A673 (cell line): ENCODE results near the gene PINLYP. TPM values are rescaled to one million over a fixed set of nuclear protein-coding genes. Genes with fewer than 3 reads are reported as not detected.

Source experiments
- BruUV-seq: library from RNA; stranded (reverse); fragments of 400-500 nt; replicated peaks from 2 replicates; lab custom pipeline; 2021; lab: Mats Ljungman, UMichigan
- CTCF ChIA-PET: fragments of 300-600 bp; sonication (Branson Sonifier 250); formaldehyde crosslinking; loops from one replicate; lab custom pipeline; 2022; ENCODE audit warnings: antibody characterized with exemption; lab: Charles Lee
- POLR2A ChIA-PET: fragments of 300-600 bp; sonication (Branson Sonifier 250); formaldehyde crosslinking; loops from one replicate; lab custom pipeline; 2022; ENCODE audit warnings: antibody characterized with exemption; ENCODE audit not compliant: low non-redundant PET; lab: Charles Lee
- DNase-seq: peaks from one replicate; pipeline ENCODE4 v3.0.0-alpha.2; 2015; ENCODE audit warnings: low spot score
- H3K27ac ChIP-seq: fragments of 200-600 bp; sonication (generic); 2 replicates; pipeline ENCODE4 v1.5.1; 2016; ENCODE audit warnings: mixed run types, low read depth, mild to moderate bottlenecking, mixed read lengths, antibody characterized with exemption, low read length; ENCODE audit not compliant: poor library complexity, severe bottlenecking
- H3K27me3 ChIP-seq: fragments of 200-600 bp; sonication (generic); replicated peaks from 2 replicates; pipeline ENCODE4 v1.6.1; 2017; ENCODE audit warnings: mixed run types, low read depth, mild to moderate bottlenecking, mixed read lengths, antibody characterized with exemption, low read length; ENCODE audit not compliant: insufficient read depth, poor library complexity
- H3K36me3 ChIP-seq: fragments of 200-600 bp; sonication (generic); 2 replicates; pipeline ENCODE4 v1.6.1; 2016; ENCODE audit warnings: mixed run types, mild to moderate bottlenecking, mixed read lengths, antibody characterized with exemption, low read length; ENCODE audit not compliant: insufficient read depth, poor library complexity, severe bottlenecking
- H3K4me1 ChIP-seq: fragments of 200-600 bp; sonication (generic); 2 replicates; pipeline ENCODE4 v1.6.1; 2017; ENCODE audit warnings: mixed run types, mild to moderate bottlenecking, mixed read lengths, antibody characterized with exemption, low read length; ENCODE audit not compliant: insufficient read depth, poor library complexity, severe bottlenecking
- H3K4me3 ChIP-seq: fragments of 200-600 bp; sonication (generic); 2 replicates; pipeline ENCODE4 v1.5.1; 2016; ENCODE audit warnings: low read depth, mixed run types, mild to moderate bottlenecking, mixed read lengths, low read length; ENCODE audit not compliant: poor library complexity, severe bottlenecking
- H3K9me3 ChIP-seq: fragments of 200-600 bp; sonication (generic); 2 replicates; pipeline ENCODE4 v1.6.1; 2016; ENCODE audit warnings: mixed run types, low read depth, mild to moderate bottlenecking, mixed read lengths, antibody characterized with exemption, low read length; ENCODE audit not compliant: poor library complexity, severe bottlenecking
- CTCF ChIP-seq: fragments of 300-800, 200-600 bp; sonication (generic); conservative IDR thresholded peaks from 2 replicates; pipeline ENCODE4 v1.5.1; 2017; ENCODE audit warnings: low read depth, mild to moderate bottlenecking, antibody characterized with exemption, low read length, moderate library complexity, mixed read lengths
- EZH2 ChIP-seq: fragments of 200-600 bp; sonication (generic); IDR thresholded peaks from 2 replicates; pipeline ENCODE4 v1.6.1; 2017; ENCODE audit warnings: borderline replicate concordance, low read depth, mild to moderate bottlenecking, mixed read lengths, antibody characterized with exemption, low read length; ENCODE audit not compliant: poor library complexity, severe bottlenecking
- intact Hi-C: fragments of 100-400 bp; cut with micrococcal nuclease; formaldehyde crosslinking; loops from one replicate; pipeline ENCODE4 v1.10.0; 2022; ENCODE audit not compliant: unreplicated experiment
- total RNA-seq: library from RNA; stranded (reverse); gene quantifications from 2 replicates; pipeline ENCODE4 v1.2.3, GENCODE V29; 2021

The PINLYP gene
- total RNA-seq, 1 experiment from 2014 or later: 14.3 TPM

GRCh38 chr19:43612374-43612773, 36.8 kb downstream of the PINLYP start:
- no peak overlapping the region for H3K4me3 ChIP-seq
- CTCF ChIA-PET: no interaction called here
- no peaks in the 10 kb centered on the region for H3K9me3 ChIP-seq
- no peaks in the 10 kb centered on the region for H3K27me3 ChIP-seq
- intact Hi-C loops: no loop called here
- peaks cover 22% of the 10 kb centered on the region for H3K36me3 ChIP-seq
- no peak for DNase-seq
- POLR2A ChIA-PET: no interaction called here
- no peak for TF ChIP-seq EZH2
- no peak for TF ChIP-seq CTCF
- peaks cover 22% of the 10 kb centered on the region for H3K4me1 ChIP-seq
- no TSS peak for BruUV-seq
- H3K27ac ChIP-seq: no peak overlapping the region

- TF ChIP-seq EZH2: no peak
- TF ChIP-seq CTCF: no peak
Measured at GRCh38 chr19:43616306-43616705, 40.7 kb downstream of the PINLYP start.

GRCh38 chr19:43616954-43617353, 41.4 kb downstream of the PINLYP start:
- no peak overlapping the region for H3K27ac ChIP-seq
- BruUV-seq: no TSS peak
- ChIA-PET CTCF (interaction anchor here (0.7 kb wide), 1 partner anchor 16 kb away, joined by 3 read pairs; no protein-coding TSS in a partner anchor), POLR2A (no interaction called here)
- DNase-seq: no peak
- no peak overlapping the region for H3K4me3 ChIP-seq
- peaks cover 14% of the 10 kb centered on the region for H3K36me3 ChIP-seq
- H3K27me3 ChIP-seq: no peaks in the 10 kb centered on the region
- no peak for TF ChIP-seq CTCF
- TF ChIP-seq EZH2: no peak
- no peaks in the 10 kb centered on the region for H3K9me3 ChIP-seq
- peaks cover 9% of the 10 kb centered on the region for H3K4me1 ChIP-seq
- intact Hi-C loops: no loop called here

More at GRCh38 chr19:43616306-43616705, 40.7 kb downstream of the PINLYP start:
- ChIA-PET CTCF (no interaction called here), POLR2A (no interaction called here)
- Histone ChIP-seq H3K27ac (no peak overlapping the region), H3K36me3 (peaks cover 19% of the 10 kb centered on the region), H3K27me3 (no peaks in the 10 kb centered on the region), H3K4me3 (no peak overlapping the region), H3K4me1 (peaks cover 13% of the 10 kb centered on the region), H3K9me3 (no peaks in the 10 kb centered on the region)
- BruUV-seq: no TSS peak
- DNase-seq: no peak
- intact Hi-C loops: no loop called here
